Vagina (tissue), 2 donors: Measurements from ENCODE around the gene NIPBL. TPM values are rescaled to one million over a fixed set of nuclear protein-coding genes. Genes with fewer than 3 reads are reported as not detected.

ENCODE experiments used
- DNase-seq, 2 donors: peaks; one replicate each; pipeline ENCODE4 v3.0.0-alpha.2; 2017; ENCODE audit errors: extremely low spot score in 2 of 2
- H3K27ac ChIP-seq: fragments of 200-600 bp; sonication (generic); one replicate; pipeline ENCODE4 v1.5.1; 2019
- H3K27me3 ChIP-seq: fragments of 200-600 bp; sonication (generic); one replicate; pipeline ENCODE4 v1.5.1; 2019
- H3K36me3 ChIP-seq, 2 donors: fragments of 200-600 bp; sonication (generic); one replicate each; pipeline ENCODE4 v1.5.1; 2017 to 2019
- H3K4me1 ChIP-seq: fragments of 200-600 bp; sonication (generic); one replicate; pipeline ENCODE4 v1.5.1; 2019
- H3K4me3 ChIP-seq, 2 donors: fragments of 200-600 bp; sonication (generic); 1 replicate in 1 of 2; 2 replicates in 1 of 2; pipeline ENCODE4 v1.5.1; 2016 to 2019
- H3K9me3 ChIP-seq: fragments of 200-600 bp; sonication (generic); one replicate; pipeline ENCODE4 v1.5.1; 2019
- POLR2A ChIP-seq, 2 donors: fragments of 450-650 bp; IDR thresholded peaks; one replicate each; pipeline ENCODE4 v1.6.1; 2017; ENCODE audit warnings: antibody characterized with exemption in 2 of 2, mild to moderate bottlenecking in 2 of 2, moderate library complexity in 2 of 2
- POLR2AphosphoS5 ChIP-seq, 2 donors: sonication (generic); formaldehyde crosslinking; IDR thresholded peaks; one replicate each; pipeline ENCODE4 v1.9.0; 2017; ENCODE audit warnings: antibody characterized with exemption in 2 of 2, mild to moderate bottlenecking in 2 of 2, low read depth in 1 of 2; ENCODE audit not compliant: insufficient read depth in 1 of 2
- intact Hi-C: fragments of 100-400 bp; cut with DNase I; formaldehyde crosslinking; loops from one replicate; pipeline ENCODE4 v1.15.1; 2023
- total RNA-seq: library from RNA; depleted of rRNA; stranded (reverse); fragments of >200 nt; gene quantifications from one replicate; pipeline ENCODE4 v1.2.3, GENCODE V29; 2016
- TF ChIP-seq, protein P1 (sequence below), 3 experiments: fragments of 450-650 bp in 2 of 3; fragments of 200-600 bp in 1 of 3; sonication (generic) in 1 of 3; IDR thresholded peaks; one replicate each; pipeline ENCODE4 v1.5.1; 2017 to 2019; ENCODE audit warnings: antibody characterized with exemption in 3 of 3, mild to moderate bottlenecking in 2 of 3, moderate library complexity in 2 of 3

Gene NIPBL
- total RNA-seq, 1 donor from 2014 or later = 67.8 TPM

DNA sequence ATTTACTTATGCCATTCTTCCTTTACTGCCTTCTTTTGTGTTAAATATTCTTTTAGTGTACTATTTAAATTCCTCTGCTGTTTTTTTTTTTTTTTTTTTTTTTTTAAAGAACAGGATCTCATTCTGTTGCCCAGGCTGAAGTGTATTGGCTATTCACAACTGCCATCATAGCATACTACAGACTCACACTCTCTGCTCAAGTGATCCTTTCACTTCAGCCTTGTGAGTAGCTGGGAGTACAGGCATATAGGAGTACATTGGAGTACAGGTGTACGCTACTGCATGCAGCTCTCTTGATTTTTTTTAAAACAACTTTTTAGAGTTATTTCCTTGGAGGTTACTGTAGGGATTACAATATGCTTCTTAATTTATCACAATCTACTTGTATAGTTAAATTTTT lies 56.1 kb downstream of the NIPBL start:
- DNase-seq = no peak
- Histone ChIP-seq H3K27me3 (no peaks in the 10 kb centered on the region), H3K36me3 (no peaks in the 10 kb centered on the region), H3K27ac (no peak overlapping the region), H3K4me3 (no peak overlapping the region), H3K4me1 (peaks cover 40% of the 10 kb centered on the region), H3K9me3 (no peaks in the 10 kb centered on the region)
- TF ChIP-seq POLR2AphosphoS5 (IDR thresholded peaks at IDR 0.05; ENCODE audit: insufficient read depth in 1 of 2, low read depth in 1 of 2) = no peak
- intact Hi-C loops = no loop called here

DNA sequence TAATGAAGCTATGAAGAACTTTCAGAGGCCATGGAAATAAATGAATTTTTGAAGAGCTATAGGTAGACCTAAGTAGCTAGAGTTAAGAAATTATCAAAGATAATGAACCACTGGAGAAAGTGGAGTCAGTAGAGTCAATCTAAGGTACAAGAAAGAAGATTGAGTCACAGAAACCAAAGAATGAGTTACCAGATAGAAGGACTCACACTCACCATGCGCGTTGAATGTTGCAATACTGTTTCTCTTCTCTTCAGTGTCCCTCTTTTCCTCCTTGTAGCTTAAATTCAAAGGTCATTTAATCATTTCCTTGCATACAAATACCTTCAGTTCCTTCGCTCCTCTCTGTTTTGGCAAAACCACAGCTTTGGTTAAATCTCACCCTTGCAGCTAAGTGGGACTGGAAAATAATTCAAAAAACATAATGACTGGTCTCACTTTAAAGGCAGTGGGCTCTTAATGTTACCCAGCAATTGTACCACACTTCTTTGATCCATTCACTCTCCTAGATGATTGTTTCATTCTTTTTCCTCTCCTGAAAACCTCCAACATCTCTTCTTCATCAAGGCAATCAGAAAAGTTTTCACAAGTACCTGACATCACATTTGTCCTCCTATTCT lies 58.3 kb downstream of the NIPBL start:
- Histone ChIP-seq H3K9me3 (no peaks in the 10 kb centered on the region), H3K27me3 (no peaks in the 10 kb centered on the region), H3K36me3 (no peaks in the 10 kb centered on the region), H3K4me1 (peaks cover 42% of the 10 kb centered on the region), H3K27ac (no peak overlapping the region), H3K4me3 (no peak overlapping the region)
- no peak for DNase-seq
- TF ChIP-seq POLR2AphosphoS5 (IDR thresholded peaks at IDR 0.05; ENCODE audit: insufficient read depth in 1 of 2, low read depth in 1 of 2) (no peak), POLR2A (IDR thresholded peaks at IDR 0.05) (no peak)
- TF ChIP-seq, protein P1, sequence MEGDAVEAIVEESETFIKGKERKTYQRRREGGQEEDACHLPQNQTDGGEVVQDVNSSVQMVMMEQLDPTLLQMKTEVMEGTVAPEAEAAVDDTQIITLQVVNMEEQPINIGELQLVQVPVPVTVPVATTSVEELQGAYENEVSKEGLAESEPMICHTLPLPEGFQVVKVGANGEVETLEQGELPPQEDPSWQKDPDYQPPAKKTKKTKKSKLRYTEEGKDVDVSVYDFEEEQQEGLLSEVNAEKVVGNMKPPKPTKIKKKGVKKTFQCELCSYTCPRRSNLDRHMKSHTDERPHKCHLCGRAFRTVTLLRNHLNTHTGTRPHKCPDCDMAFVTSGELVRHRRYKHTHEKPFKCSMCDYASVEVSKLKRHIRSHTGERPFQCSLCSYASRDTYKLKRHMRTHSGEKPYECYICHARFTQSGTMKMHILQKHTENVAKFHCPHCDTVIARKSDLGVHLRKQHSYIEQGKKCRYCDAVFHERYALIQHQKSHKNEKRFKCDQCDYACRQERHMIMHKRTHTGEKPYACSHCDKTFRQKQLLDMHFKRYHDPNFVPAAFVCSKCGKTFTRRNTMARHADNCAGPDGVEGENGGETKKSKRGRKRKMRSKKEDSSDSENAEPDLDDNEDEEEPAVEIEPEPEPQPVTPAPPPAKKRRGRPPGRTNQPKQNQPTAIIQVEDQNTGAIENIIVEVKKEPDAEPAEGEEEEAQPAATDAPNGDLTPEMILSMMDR (IDR thresholded peaks at IDR 0.05) = no peak
- intact Hi-C loops = no loop called here

DNA sequence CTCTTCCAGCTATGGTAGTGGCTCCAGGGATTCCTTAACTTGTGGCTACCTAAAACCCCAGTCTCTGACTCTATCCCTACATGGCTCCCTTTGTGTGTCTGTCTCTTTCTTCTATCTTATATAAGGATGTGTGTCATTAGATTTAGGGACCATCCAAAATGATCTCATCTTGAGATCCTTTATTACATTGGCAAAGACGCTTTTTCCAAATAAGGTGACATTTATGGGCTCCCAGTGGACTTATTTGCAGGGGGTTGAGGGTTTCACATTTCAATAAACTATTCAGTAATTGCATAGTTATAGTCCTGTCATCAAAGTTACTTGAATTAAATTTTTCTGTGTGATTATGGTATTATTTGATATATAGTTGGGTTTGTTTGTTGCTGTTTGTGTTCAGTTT lies 59.2 kb downstream of the NIPBL start:
- no peaks in the 10 kb centered on the region for H3K36me3 ChIP-seq
- H3K27ac ChIP-seq = no peak overlapping the region
- DNase-seq = no peak
- TF ChIP-seq, protein P1 (IDR thresholded peaks at IDR 0.05) = no peak
- TF ChIP-seq POLR2A (IDR thresholded peaks at IDR 0.05) (no peak), POLR2AphosphoS5 (IDR thresholded peaks at IDR 0.05; ENCODE audit: insufficient read depth in 1 of 2, low read depth in 1 of 2) (no peak)
- no peaks in the 10 kb centered on the region for H3K27me3 ChIP-seq
- intact Hi-C loops = no loop called here
- H3K9me3 ChIP-seq = no peaks in the 10 kb centered on the region
- H3K4me3 ChIP-seq = no peak overlapping the region
- H3K4me1 ChIP-seq = peaks cover 52% of the 10 kb centered on the region

DNA sequence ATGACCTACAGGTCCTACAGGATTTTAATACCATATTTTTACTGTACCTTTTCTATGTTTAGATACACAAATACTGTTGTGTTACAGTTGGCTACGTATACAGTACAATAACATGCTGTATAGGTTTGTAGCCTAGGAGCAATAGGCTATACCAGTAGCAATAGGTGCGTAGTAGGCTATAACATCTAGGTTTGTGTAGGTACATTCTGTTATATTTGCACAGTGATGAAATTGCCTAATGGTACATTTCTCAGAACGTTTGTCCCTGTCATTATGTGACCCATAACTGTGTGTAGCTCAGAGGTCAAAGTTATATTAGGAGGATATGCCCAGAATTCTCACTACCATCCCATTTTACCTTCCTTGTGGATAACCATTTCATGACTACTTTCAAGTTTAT lies 59.7 kb downstream of the NIPBL start:
- Histone ChIP-seq H3K9me3 (no peaks in the 10 kb centered on the region), H3K36me3 (no peaks in the 10 kb centered on the region), H3K4me1 (peaks cover 55% of the 10 kb centered on the region), H3K27ac (no peak overlapping the region), H3K4me3 (no peak overlapping the region), H3K27me3 (no peaks in the 10 kb centered on the region)
- TF ChIP-seq, protein P1 (IDR thresholded peaks at IDR 0.05) = no peak
- TF ChIP-seq POLR2A (IDR thresholded peaks at IDR 0.05) (no peak), POLR2AphosphoS5 (IDR thresholded peaks at IDR 0.05; ENCODE audit: insufficient read depth in 1 of 2, low read depth in 1 of 2) (no peak)
- no peak for DNase-seq
- intact Hi-C loops = no loop called here

DNA sequence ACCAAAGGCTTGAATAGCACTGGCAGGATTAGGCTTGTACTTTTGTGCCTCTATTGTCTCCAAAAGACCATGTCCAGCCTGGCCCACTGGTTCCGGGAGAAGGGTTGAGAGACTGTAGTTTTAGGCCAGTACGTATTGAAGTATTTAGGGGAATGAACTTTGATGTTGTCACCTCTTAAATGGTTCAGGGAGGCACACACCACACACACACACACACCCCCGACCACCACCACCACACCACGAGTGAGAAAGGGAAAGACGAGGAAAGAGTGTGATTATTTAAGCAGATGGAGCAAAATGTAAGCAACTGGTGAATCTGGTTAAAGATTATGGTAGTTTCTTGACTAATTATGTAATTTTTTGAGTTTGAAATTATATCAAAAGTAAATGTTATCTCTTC lies 61.6 kb downstream of the NIPBL start:
- H3K4me1 ChIP-seq = peaks cover 55% of the 10 kb centered on the region

More for the DNA sequence above, 61.6 kb downstream of the NIPBL start:
- Histone ChIP-seq H3K9me3 (no peaks in the 10 kb centered on the region), H3K4me3 (no peak overlapping the region), H3K36me3 (no peaks in the 10 kb centered on the region), H3K27me3 (no peaks in the 10 kb centered on the region), H3K27ac (no peak overlapping the region)
- no peak for DNase-seq
- intact Hi-C loops = no loop called here
- TF ChIP-seq POLR2A (IDR thresholded peaks at IDR 0.05) (no peak), POLR2AphosphoS5 (IDR thresholded peaks at IDR 0.05; ENCODE audit: insufficient read depth in 1 of 2, low read depth in 1 of 2) (no peak)
- TF ChIP-seq, protein P1 (IDR thresholded peaks at IDR 0.05) = no peak
